HG02763 (cell line): ENCODE data around the gene ASIC4.

Experiments
- ATAC-seq: cut with Tn5 transposase; IDR thresholded peaks from one replicate; pipeline ENCODE4 v1.9.1; 2021; ENCODE audit warnings: mild to moderate bottlenecking, moderate library complexity; ENCODE audit not compliant: unreplicated experiment

Gene ASIC4

GRCh38 chr2:219480004-219480403, 34.3 kb upstream of the ASIC4 start:
- ATAC-seq: no peak

- ATAC-seq: no peak
These were observed 31.4 kb upstream of the ASIC4 start for GRCh38 chr2:219482674-219483405.

GRCh38 chr2:219483451-219484342, 30.6 kb upstream of the ASIC4 start:
- no peak for ATAC-seq

- ATAC-seq: no peak
These were observed 29.7 kb upstream of the ASIC4 start for GRCh38 chr2:219484343-219485200.

- ATAC-seq: no peak
These were observed 29.1 kb upstream of the ASIC4 start for GRCh38 chr2:219485201-219485580.

GRCh38 chr2:219486380-219486959, 27.8 kb upstream of the ASIC4 start:
- no peak for ATAC-seq

GRCh38 chr2:219488149-219488843, 26.0 kb upstream of the ASIC4 start:
- no peak for ATAC-seq

GRCh38 chr2:219488844-219489194, 25.5 kb upstream of the ASIC4 start:
- ATAC-seq: no peak

GRCh38 chr2:219489315-219489714, 25.0 kb upstream of the ASIC4 start:
- ATAC-seq: no peak

GRCh38 chr2:219490186-219490585, 24.1 kb upstream of the ASIC4 start:
- no peak for ATAC-seq

- no peak for ATAC-seq
These were observed 23.6 kb upstream of the ASIC4 start for GRCh38 chr2:219490600-219491130.

- no peak for ATAC-seq
These were observed 22.9 kb upstream of the ASIC4 start for GRCh38 chr2:219491278-219491963.

- no peak for ATAC-seq
These were observed 21.7 kb upstream of the ASIC4 start for GRCh38 chr2:219492575-219492974.

- no peak for ATAC-seq
These were observed 21.2 kb upstream of the ASIC4 start for GRCh38 chr2:219493086-219493485.

GRCh38 chr2:219494952-219495530, 19.2 kb upstream of the ASIC4 start:
- no peak for ATAC-seq

- no peak for ATAC-seq
These were observed 18.7 kb upstream of the ASIC4 start for GRCh38 chr2:219495531-219496122.

- ATAC-seq: no peak
These were observed 17.9 kb upstream of the ASIC4 start for GRCh38 chr2:219496247-219496824.

- no peak for ATAC-seq
These were observed 17.3 kb upstream of the ASIC4 start for GRCh38 chr2:219496825-219497494.
